H54 (cell line): ENCODE data around the gene GOLGA6D.
A peak's percentile ranks its signal among the peaks of the same experiment; 100 is the strongest.
"Not testable (repeated sequence)": the region's sequence is repeated elsewhere in the genome, so short reads cannot be mapped to it uniquely, and the experiment has no call there.

Experiments used
- DNase-seq: peaks from one replicate; pipeline ENCODE4 v3.0.0; 2011; ENCODE audit warnings: low spot score, mixed read lengths; ENCODE audit not compliant: insufficient read length
- FAIRE-seq: peaks from 3 replicates; lab custom pipeline; 2011; peaks lifted over from hg19 to GRCh38; lab: Jason Lieb, UNC
- POLR2A ChIP-seq: IDR thresholded peaks from 2 replicates; pipeline ENCODE4 v1.6.1; 2011; ENCODE audit warnings: low read depth, mild to moderate bottlenecking, low read length

Gene GOLGA6D

GRCh38 chr15:75274509-75275107 is 8.0 kb upstream of the GOLGA6D start:
- DNase-seq = not testable (repeated sequence)
- peak; percentile 100 for FAIRE-seq

GRCh38 chr15:75275617-75276016 is 7.0 kb upstream of the GOLGA6D start:
- FAIRE-seq, DNase-seq: not testable (repeated sequence)

- DNase-seq = not testable (repeated sequence)
These were observed 4.1 kb upstream of the GOLGA6D start for GRCh38 chr15:75278497-75278896.

GRCh38 chr15:75284152-75284551 is 1.5 kb downstream of the GOLGA6D start:
- not testable (repeated sequence) for FAIRE-seq

More at GRCh38 chr15:75278497-75278896, 4.1 kb upstream of the GOLGA6D start:
- not testable (repeated sequence) for FAIRE-seq

GRCh38 chr15:75293660-75294059 is 11.0 kb downstream of the GOLGA6D start:
- FAIRE-seq, DNase-seq: not testable (repeated sequence)

More at GRCh38 chr15:75284152-75284551, 1.5 kb downstream of the GOLGA6D start:
- DNase-seq = not testable (repeated sequence)

GRCh38 chr15:75298541-75299310 is 16.1 kb downstream of the GOLGA6D start:
- FAIRE-seq, DNase-seq: not testable (repeated sequence)

GRCh38 chr15:75299311-75299688 is 16.7 kb downstream of the GOLGA6D start:
- not testable (repeated sequence) for FAIRE-seq, DNase-seq

GRCh38 chr15:75300026-75300425 is 17.4 kb downstream of the GOLGA6D start:
- DNase-seq, FAIRE-seq: not testable (repeated sequence)

GRCh38 chr15:75302318-75302717 is 19.7 kb downstream of the GOLGA6D start:
- TF ChIP-seq POLR2A = no peak
- DNase-seq (no peak), FAIRE-seq (no peak)

- FAIRE-seq = not testable (repeated sequence)
These were observed 20.1 kb downstream of the GOLGA6D start for GRCh38 chr15:75302753-75303152.

GRCh38 chr15:75306188-75306587 is 23.6 kb downstream of the GOLGA6D start:
- DNase-seq = no peak
- FAIRE-seq = no peak
- no peak for TF ChIP-seq POLR2A

More at GRCh38 chr15:75302753-75303152, 20.1 kb downstream of the GOLGA6D start:
- not testable (repeated sequence) for DNase-seq

- FAIRE-seq = no peak
- peak; percentile 58 for DNase-seq
- TF ChIP-seq POLR2A = no peak
These were observed 25.2 kb downstream of the GOLGA6D start for GRCh38 chr15:75307778-75308390.

- DNase-seq (no peak), FAIRE-seq (no peak)
- TF ChIP-seq POLR2A = no peak
These were observed 27.1 kb downstream of the GOLGA6D start for GRCh38 chr15:75309711-75310110.

- FAIRE-seq, DNase-seq: not testable (repeated sequence)
These were observed 29.9 kb downstream of the GOLGA6D start for GRCh38 chr15:75312548-75312947.
